B cell (primary cell): ENCODE measurements around the gene INO80D. TPM values are rescaled to one million over a fixed set of nuclear protein-coding genes. Genes with fewer than 3 reads are reported as not detected.

ENCODE experiments used
- ATAC-seq: fragments of 200-7000 bp; cut with Tn5 transposase; one replicate; pipeline ENCODE4 v1.10.0; 2021; ENCODE audit warnings: low read depth, mild to moderate bottlenecking, moderate number of reproducible peaks, moderate library complexity
- CTCF ChIA-PET: fragments of 350-600 bp; sonication (Branson Sonifier 250); formaldehyde crosslinking; loops from one replicate; lab custom pipeline; 2021; ENCODE audit warnings: antibody characterized with exemption, inconsistent platforms; lab: Charles Lee
- POLR2A ChIA-PET: fragments of 350-600 bp; sonication (Branson Sonifier 250); formaldehyde crosslinking; loops from one replicate; lab custom pipeline; 2021; ENCODE audit warnings: antibody characterized with exemption; lab: Charles Lee
- DNase-seq: peaks from one replicate; pipeline ENCODE4 v3.0.0; 2013
- H2AFZ ChIP-seq: 2 replicates; pipeline ENCODE4 v1.6.1; 2012; ENCODE audit warnings: mild to moderate bottlenecking, low read depth, low read length; ENCODE audit not compliant: insufficient read depth, poor library complexity, severe bottlenecking
- H3K27ac ChIP-seq, 2 donors: 1 replicate in 1 of 2; 2 replicates in 1 of 2; pipeline ENCODE4 v1.5.1; 2012 to 2013; ENCODE audit warnings: low read length in 2 of 2, mild to moderate bottlenecking in 2 of 2, moderate library complexity in 1 of 2
- H3K27me3 ChIP-seq, 4 experiments: fragments of 200-600 bp in 1 of 4; sonication (generic) in 1 of 4; replicated peaks in 1 of 4; 1 replicate in 2 of 4; 2 replicates in 2 of 4; pipeline versions ENCODE4 v1.6.1 to v1.7.0; 2013 to 2016; ENCODE audit warnings: low read length in 3 of 4, mild to moderate bottlenecking in 2 of 4, mixed read lengths in 1 of 4, moderate library complexity in 1 of 4; ENCODE audit not compliant: insufficient read depth in 4 of 4, control insufficient read depth in 3 of 4; ENCODE audit errors: control extremely low read depth in 1 of 4
- H3K36me3 ChIP-seq, 2 experiments: replicated peaks in 1 of 2; 1 replicate in 1 of 2; 2 replicates in 1 of 2; pipeline versions ENCODE4 v1.6.1 to v1.7.1; 2013; ENCODE audit warnings: low read length in 1 of 2; ENCODE audit not compliant: insufficient read depth in 2 of 2, control insufficient read depth in 1 of 2; ENCODE audit errors: control extremely low read depth in 1 of 2, extremely low read depth in 1 of 2
- H3K4me1 ChIP-seq, 2 donors: fragments of 200-600 bp in 1 of 2; sonication (generic) in 1 of 2; 1 replicate in 1 of 2; 2 replicates in 1 of 2; pipeline versions ENCODE4 v1.5.1 to v1.6.1; 2013 to 2017; ENCODE audit warnings: low read length in 2 of 2; ENCODE audit not compliant: control insufficient read depth in 2 of 2, insufficient read depth in 2 of 2
- H3K4me2 ChIP-seq: replicated peaks from 2 replicates; pipeline ENCODE3; 2012; ENCODE audit warnings: mild to moderate bottlenecking, low read depth, low read length; ENCODE audit not compliant: poor library complexity, severe bottlenecking
- H3K4me3 ChIP-seq, 5 experiments: fragments of 200-600 bp in 1 of 5; sonication (generic) in 1 of 5; 1 replicate in 3 of 5; 2 replicates in 2 of 5; pipeline versions ENCODE4 v1.5.1 to v1.7.0; 2011 to 2016; ENCODE audit warnings: low read length in 4 of 5, mild to moderate bottlenecking in 4 of 5, low read depth in 2 of 5, control low read depth in 1 of 5, moderate library complexity in 1 of 5; ENCODE audit not compliant: insufficient read depth in 1 of 5; ENCODE audit errors: control extremely low read depth in 1 of 5, extremely low read depth in 1 of 5
- H3K79me2 ChIP-seq: fragments of 200-600 bp; sonication (generic); one replicate; pipeline ENCODE4 v1.6.0; 2016; ENCODE audit warnings: low read length; ENCODE audit not compliant: control insufficient read depth, insufficient read depth
- H3K9ac ChIP-seq: fragments of 200-600 bp; sonication (generic); 2 replicates; pipeline ENCODE4 v1.6.1; 2017; ENCODE audit warnings: mild to moderate bottlenecking, low read length, moderate library complexity
- H3K9me3 ChIP-seq, 3 donors: one replicate each; pipeline versions ENCODE4 v1.6.1 to v1.7.1; 2013; ENCODE audit warnings: low read length in 2 of 3; ENCODE audit not compliant: control insufficient read depth in 2 of 3, insufficient read depth in 1 of 3; ENCODE audit errors: control extremely low read depth in 1 of 3
- H4K20me1 ChIP-seq: 2 replicates; pipeline ENCODE4 v1.6.0; 2012; ENCODE audit warnings: mild to moderate bottlenecking, low read length; ENCODE audit not compliant: insufficient read depth, control insufficient read depth, poor library complexity, severe bottlenecking
- H3K27ac Mint-ChIP-seq: one replicate; pipeline ENCODE4 v1.8.0; 2021; ENCODE audit warnings: mixed read lengths
- H3K27me3 Mint-ChIP-seq: one replicate; pipeline ENCODE4 v1.8.0; 2021; ENCODE audit warnings: mixed read lengths
- H3K4me1 Mint-ChIP-seq: one replicate; pipeline ENCODE4 v1.8.0; 2021; ENCODE audit warnings: mixed read lengths
- H3K4me3 Mint-ChIP-seq: one replicate; pipeline ENCODE4 v1.8.0; 2021; ENCODE audit warnings: mixed read lengths
- H3K9me3 Mint-ChIP-seq: one replicate; pipeline ENCODE4 v1.8.0; 2022; ENCODE audit warnings: mixed read lengths; ENCODE audit not compliant: insufficient read depth
- EZH2 ChIP-seq: IDR thresholded peaks from 2 replicates; pipeline ENCODE4 v1.6.1; 2012; ENCODE audit warnings: borderline replicate concordance, low read depth, mild to moderate bottlenecking, moderate library complexity, low read length; ENCODE audit not compliant: insufficient read depth, poor library complexity, severe bottlenecking
- WGBS: methylation state at CpG from one replicate; pipeline ENCODE4 v1.1.5; 2013; ENCODE audit warnings: missing lambda C conversion rate; ENCODE audit not compliant: insufficient coverage; 5-methylcytosine and 5-hydroxymethylcytosine counted together
- intact Hi-C: fragments of 100-400 bp; cut with micrococcal nuclease; formaldehyde crosslinking; loops from one replicate; pipeline ENCODE4 v1.10.0; 2022
- polyA plus RNA-seq: library from polyadenylated mRNA; depleted of rRNA; stranded (reverse); fragments of >200 nt; gene quantifications from 2 replicates; pipeline ENCODE4 v1.2.3, GENCODE V29; 2012
- total RNA-seq, 2 donors: library from RNA; stranded (reverse); fragments of 120-200 nt in 1 of 2; gene quantifications; 1 replicate in 1 of 2; 2 replicates in 1 of 2; pipeline versions ENCODE4 v1.2.3 to v1.2.4, GENCODE V29; 2013 to 2022
- TF ChIP-seq, protein P1 (sequence below): fragments of 200-600 bp; IDR thresholded peaks from one replicate; pipeline ENCODE4 v1.8.0; 2022; ENCODE audit warnings: antibody characterized with exemption, mild to moderate bottlenecking

Gene INO80D
- total and polyA plus RNA-seq, 2 donors (not counting 1 experiment from before 2014, with no cell fraction given) = 6.3 to 61.2 TPM

DNA sequence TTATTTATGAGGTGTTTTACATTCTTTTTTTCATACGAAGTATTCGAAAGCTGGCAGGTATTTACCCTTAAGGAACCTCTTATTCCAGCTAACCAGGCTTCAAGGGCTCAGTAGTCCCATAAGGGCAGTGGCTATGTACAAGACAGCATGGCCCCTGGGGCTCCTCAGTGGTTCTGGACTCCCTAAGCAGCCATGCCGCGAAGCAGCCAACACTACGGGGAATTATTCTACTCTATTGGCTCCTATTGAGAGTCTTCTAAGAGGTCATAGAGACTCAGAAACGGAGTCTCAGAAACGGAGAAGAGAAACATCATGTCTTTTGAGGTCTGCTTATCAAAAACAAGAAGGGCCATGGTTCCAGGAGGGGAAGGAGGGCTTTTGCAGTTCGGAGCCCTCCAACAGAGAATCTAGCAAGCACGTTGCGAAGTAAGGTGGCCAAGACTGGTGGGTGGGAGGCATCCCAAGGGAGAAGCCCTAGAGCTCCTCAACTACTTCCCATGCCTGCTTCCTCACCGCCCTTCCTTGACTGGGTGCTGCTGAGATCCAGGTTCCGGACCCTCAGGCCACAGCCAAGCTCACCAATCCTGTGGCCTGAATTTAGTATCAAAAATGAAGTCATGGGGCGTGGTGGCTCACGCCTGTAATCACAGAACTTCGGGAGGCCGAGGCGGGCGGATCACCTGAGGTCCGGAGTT lies 109.7 kb downstream of the INO80D start:
- ChIA-PET CTCF (no interaction called here), POLR2A (no interaction called here)
- Histone ChIP-seq H3K4me1 (no peaks in the 10 kb centered on the region), H3K27ac (no peak overlapping the region), H3K4me2 (no peak overlapping the region), H3K9me3 (peaks cover 0 to 10% (median 0%) of the 10 kb centered on the region in 3 donors), H3K36me3 (no peaks in the 10 kb centered on the region), H4K20me1 (no peaks in the 10 kb centered on the region), H2AFZ (no peak overlapping the region), H3K27me3 (no peaks in the 10 kb centered on the region), H3K79me2 (no peaks in the 10 kb centered on the region), H3K9ac (no peak overlapping the region), H3K4me3 (no peak overlapping the region)
- H3K27ac Mint-ChIP-seq = no peak overlapping the region
- no peak for ATAC-seq
- intact Hi-C loops = no loop called here
- H3K9me3 Mint-ChIP-seq = no peaks in the 10 kb centered on the region
- TF ChIP-seq EZH2 = no peak
- TF ChIP-seq, protein P1, sequence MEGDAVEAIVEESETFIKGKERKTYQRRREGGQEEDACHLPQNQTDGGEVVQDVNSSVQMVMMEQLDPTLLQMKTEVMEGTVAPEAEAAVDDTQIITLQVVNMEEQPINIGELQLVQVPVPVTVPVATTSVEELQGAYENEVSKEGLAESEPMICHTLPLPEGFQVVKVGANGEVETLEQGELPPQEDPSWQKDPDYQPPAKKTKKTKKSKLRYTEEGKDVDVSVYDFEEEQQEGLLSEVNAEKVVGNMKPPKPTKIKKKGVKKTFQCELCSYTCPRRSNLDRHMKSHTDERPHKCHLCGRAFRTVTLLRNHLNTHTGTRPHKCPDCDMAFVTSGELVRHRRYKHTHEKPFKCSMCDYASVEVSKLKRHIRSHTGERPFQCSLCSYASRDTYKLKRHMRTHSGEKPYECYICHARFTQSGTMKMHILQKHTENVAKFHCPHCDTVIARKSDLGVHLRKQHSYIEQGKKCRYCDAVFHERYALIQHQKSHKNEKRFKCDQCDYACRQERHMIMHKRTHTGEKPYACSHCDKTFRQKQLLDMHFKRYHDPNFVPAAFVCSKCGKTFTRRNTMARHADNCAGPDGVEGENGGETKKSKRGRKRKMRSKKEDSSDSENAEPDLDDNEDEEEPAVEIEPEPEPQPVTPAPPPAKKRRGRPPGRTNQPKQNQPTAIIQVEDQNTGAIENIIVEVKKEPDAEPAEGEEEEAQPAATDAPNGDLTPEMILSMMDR = no peak
- no peaks in the 10 kb centered on the region for H3K4me1 Mint-ChIP-seq
- no peak for DNase-seq
- no peak overlapping the region for H3K4me3 Mint-ChIP-seq
- WGBS = 95% methylated on average over 12 of the region's 19 CpGs
- H3K27me3 Mint-ChIP-seq = peaks cover 9% of the 10 kb centered on the region

DNA sequence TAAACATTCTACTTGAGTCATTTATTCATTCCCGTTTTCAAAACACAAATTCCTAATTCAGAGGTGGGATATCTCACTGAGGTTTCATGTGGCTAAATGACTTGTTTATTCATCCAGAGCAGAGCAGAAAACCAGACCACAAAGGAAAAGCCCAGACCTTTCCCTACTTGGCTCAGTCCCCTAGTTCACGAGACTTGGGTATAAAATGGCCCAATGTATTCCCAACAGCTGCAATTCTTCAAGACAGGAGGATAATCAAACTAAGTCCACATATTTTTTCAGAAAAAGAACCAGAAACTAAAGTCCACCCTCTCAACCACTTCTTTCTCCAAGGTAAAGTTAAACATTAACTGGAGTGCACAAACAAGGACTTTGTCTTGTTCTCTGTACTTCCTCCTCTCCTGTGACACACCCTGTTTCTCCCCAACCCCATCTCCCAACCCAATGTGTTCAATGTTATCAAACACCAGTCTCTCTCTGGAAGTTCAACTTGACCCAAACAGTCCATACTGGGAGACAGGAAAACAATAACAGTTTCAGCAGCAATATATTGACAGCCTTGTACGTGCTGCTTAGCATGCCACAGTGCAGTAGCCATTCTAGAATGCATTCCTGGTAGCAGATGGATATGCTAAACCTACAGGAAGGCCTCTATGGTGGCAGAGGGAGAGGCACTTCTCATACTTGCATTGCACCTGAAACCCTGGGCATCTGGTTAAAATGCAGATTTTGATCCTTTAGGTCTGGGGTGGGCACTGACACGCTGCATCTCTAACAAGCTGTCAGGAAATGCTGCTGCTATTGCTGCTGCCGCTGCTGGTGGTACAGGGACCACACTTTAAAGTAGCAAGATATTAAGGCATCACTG lies 110.7 kb downstream of the INO80D start:
- H3K9me3 Mint-ChIP-seq = no peaks in the 10 kb centered on the region
- no peaks in the 10 kb centered on the region for H3K79me2 ChIP-seq
- no peak for ATAC-seq
- no peak overlapping the region for H3K27ac Mint-ChIP-seq
- WGBS = 77% methylated on average over 4 of the region's 5 CpGs
- H3K27ac ChIP-seq = no peak overlapping the region
- no peak for DNase-seq
- no peak overlapping the region for H3K4me3 Mint-ChIP-seq
- peaks cover 12% of the 10 kb centered on the region for H3K27me3 Mint-ChIP-seq
- H3K4me2 ChIP-seq = no peak overlapping the region
- CTCF ChIA-PET = no interaction called here
- H2AFZ ChIP-seq = no peak overlapping the region
- no peaks in the 10 kb centered on the region for H3K4me1 Mint-ChIP-seq
- intact Hi-C loops = no loop called here
- no peak overlapping the region for H3K4me3 ChIP-seq
- H3K27me3 ChIP-seq = no peaks in the 10 kb centered on the region
- no peaks in the 10 kb centered on the region for H3K4me1 ChIP-seq
- no peak for TF ChIP-seq EZH2
- TF ChIP-seq, protein P1 = no peak
- H4K20me1 ChIP-seq = no peaks in the 10 kb centered on the region
- POLR2A ChIA-PET = no interaction called here
- no peaks in the 10 kb centered on the region for H3K36me3 ChIP-seq
- no peak overlapping the region for H3K9ac ChIP-seq
- H3K9me3 ChIP-seq = peaks cover 0 to 10% (median 0%) of the 10 kb centered on the region in 3 donors
